A673 (cell line): ENCODE data around the gene ANO1.

Experiments
- EZH2 ChIP-seq: fragments of 200-600 bp; sonication (generic); IDR thresholded peaks from 2 replicates; pipeline ENCODE4 v1.6.1; 2017; ENCODE audit warnings: borderline replicate concordance, low read depth, mild to moderate bottlenecking, mixed read lengths, antibody characterized with exemption, low read length; ENCODE audit not compliant: poor library complexity, severe bottlenecking
- TF ChIP-seq, protein P1 (sequence below): fragments of 300-800, 200-600 bp; sonication (generic); conservative IDR thresholded peaks from 2 replicates; pipeline ENCODE4 v1.5.1; 2017; ENCODE audit warnings: low read depth, mild to moderate bottlenecking, antibody characterized with exemption, low read length, moderate library complexity, mixed read lengths

DNA sequence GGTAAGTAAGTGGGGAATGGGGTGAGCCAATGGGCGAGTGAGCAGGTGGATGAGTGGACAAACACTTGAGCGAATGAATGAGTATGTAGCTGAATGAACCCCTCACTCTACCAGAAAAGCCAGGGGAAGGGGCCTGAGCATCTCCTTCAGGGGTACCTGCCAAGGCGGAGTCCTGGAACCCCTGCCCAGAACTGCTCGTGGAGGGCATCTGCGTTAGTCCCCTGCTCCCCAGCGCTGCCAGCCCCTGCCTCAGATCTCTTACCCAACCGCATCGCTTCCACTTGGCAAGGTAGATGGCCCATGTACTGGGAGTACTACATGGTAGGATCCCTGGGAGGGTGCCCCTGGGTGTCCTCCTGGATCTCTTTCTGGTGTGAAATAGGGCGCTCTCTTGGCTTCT lies 7.4 kb upstream of the ANO1 start:
- TF ChIP-seq, protein P1, sequence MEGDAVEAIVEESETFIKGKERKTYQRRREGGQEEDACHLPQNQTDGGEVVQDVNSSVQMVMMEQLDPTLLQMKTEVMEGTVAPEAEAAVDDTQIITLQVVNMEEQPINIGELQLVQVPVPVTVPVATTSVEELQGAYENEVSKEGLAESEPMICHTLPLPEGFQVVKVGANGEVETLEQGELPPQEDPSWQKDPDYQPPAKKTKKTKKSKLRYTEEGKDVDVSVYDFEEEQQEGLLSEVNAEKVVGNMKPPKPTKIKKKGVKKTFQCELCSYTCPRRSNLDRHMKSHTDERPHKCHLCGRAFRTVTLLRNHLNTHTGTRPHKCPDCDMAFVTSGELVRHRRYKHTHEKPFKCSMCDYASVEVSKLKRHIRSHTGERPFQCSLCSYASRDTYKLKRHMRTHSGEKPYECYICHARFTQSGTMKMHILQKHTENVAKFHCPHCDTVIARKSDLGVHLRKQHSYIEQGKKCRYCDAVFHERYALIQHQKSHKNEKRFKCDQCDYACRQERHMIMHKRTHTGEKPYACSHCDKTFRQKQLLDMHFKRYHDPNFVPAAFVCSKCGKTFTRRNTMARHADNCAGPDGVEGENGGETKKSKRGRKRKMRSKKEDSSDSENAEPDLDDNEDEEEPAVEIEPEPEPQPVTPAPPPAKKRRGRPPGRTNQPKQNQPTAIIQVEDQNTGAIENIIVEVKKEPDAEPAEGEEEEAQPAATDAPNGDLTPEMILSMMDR = no peak
- no peak for TF ChIP-seq EZH2
